Stomach (tissue), 9 donors: Measurements from ENCODE around the gene MED23. TPM values are rescaled to one million over a fixed set of nuclear protein-coding genes. Genes with fewer than 3 reads are reported as not detected.

Experiments
- DNase-seq, 2 donors: peaks; one replicate each; pipeline versions ENCODE4 v3.0.0 to v3.0.0-alpha.2; 2013 to 2019
- H3K27ac ChIP-seq, 5 donors: fragments of 200-600 bp in 4 of 5; sonication (generic) in 4 of 5; one replicate each; pipeline ENCODE4 v1.5.1; 2013 to 2019; ENCODE audit warnings: mild to moderate bottlenecking in 1 of 5, moderate library complexity in 1 of 5
- H3K27me3 ChIP-seq, 3 donors: fragments of 200-600 bp; sonication (generic); one replicate each; pipeline ENCODE4 v1.5.1; 2017 to 2019; ENCODE audit warnings: mixed run types in 1 of 3
- H3K36me3 ChIP-seq, 4 donors: fragments of 200-600 bp; sonication (generic); 1 replicate in 3 of 4; 2 replicates in 1 of 4; pipeline ENCODE4 v1.5.1; 2016 to 2019
- H3K4me1 ChIP-seq, 4 donors: fragments of 200-600 bp; sonication (generic); one replicate each; pipeline ENCODE4 v1.5.1; 2016 to 2019
- H3K4me3 ChIP-seq, 4 donors: fragments of 200-600 bp; sonication (generic) in 3 of 4; one replicate each; pipeline ENCODE4 v1.5.1; 2016 to 2019; ENCODE audit warnings: mild to moderate bottlenecking in 1 of 4
- H3K9me3 ChIP-seq, 4 donors: fragments of 200-600 bp; sonication (generic); one replicate each; pipeline ENCODE4 v1.5.1; 2016 to 2019
- CTCF ChIP-seq, 7 experiments: fragments of 450-650 bp in 4 of 7; fragments of 200-600 bp in 3 of 7; sonication (generic) in 3 of 7; IDR thresholded peaks; one replicate each; pipeline ENCODE4 v1.5.1; 2016 to 2019; ENCODE audit warnings: antibody characterized with exemption in 7 of 7, control low read depth in 2 of 7, mild to moderate bottlenecking in 1 of 7
- EP300 ChIP-seq: sonication (generic); formaldehyde crosslinking; IDR thresholded peaks from one replicate; pipeline ENCODE4 v1.6.1; 2017; ENCODE audit warnings: antibody characterized with exemption
- POLR2A ChIP-seq, 4 donors: fragments of 450-650 bp; IDR thresholded peaks; one replicate each; pipeline ENCODE4 v1.6.1; 2016; ENCODE audit warnings: antibody characterized with exemption in 4 of 4, control low read depth in 2 of 4, mild to moderate bottlenecking in 1 of 4, moderate library complexity in 1 of 4
- POLR2AphosphoS5 ChIP-seq, 3 donors: sonication (generic); formaldehyde crosslinking; IDR thresholded peaks; one replicate each; pipeline ENCODE4 v1.6.1; 2016; ENCODE audit warnings: antibody characterized with exemption in 3 of 3
- WGBS, 5 donors: extraction: QIAGEN DNeasy Blood & Tissue Kit in 3 of 5; methylation state at CpG; one replicate each; pipeline versions ENCODE4 v1.1.5 to v1.1.7; 2013 to 2018; 5-methylcytosine and 5-hydroxymethylcytosine counted together
- intact Hi-C: fragments of 100-400 bp; cut with DNase I; formaldehyde crosslinking; loops from one replicate; pipeline ENCODE4 v1.15.1; 2023; ENCODE audit warnings: low total_unique reads
- polyA plus RNA-seq, 3 donors: library from polyadenylated mRNA; stranded (reverse); fragments of 200-250 nt; gene quantifications; one replicate each; pipeline ENCODE4 v1.2.3, GENCODE V29; 2013
- total RNA-seq, 5 donors: library from RNA; depleted of rRNA; stranded (reverse); fragments of >200 nt; gene quantifications; one replicate each; pipeline versions ENCODE4 v1.1.0 to v1.2.3, GENCODE V29; 2014 to 2016
- donor health status: healthy with polysubstance abuse.
- donor health status: Bipolar disorder and iron deficiency.
- donor health status: healthy.

Gene MED23
- total and polyA plus RNA-seq, 8 donors = 4.0 to 107 (median 13.7) TPM

DNA sequence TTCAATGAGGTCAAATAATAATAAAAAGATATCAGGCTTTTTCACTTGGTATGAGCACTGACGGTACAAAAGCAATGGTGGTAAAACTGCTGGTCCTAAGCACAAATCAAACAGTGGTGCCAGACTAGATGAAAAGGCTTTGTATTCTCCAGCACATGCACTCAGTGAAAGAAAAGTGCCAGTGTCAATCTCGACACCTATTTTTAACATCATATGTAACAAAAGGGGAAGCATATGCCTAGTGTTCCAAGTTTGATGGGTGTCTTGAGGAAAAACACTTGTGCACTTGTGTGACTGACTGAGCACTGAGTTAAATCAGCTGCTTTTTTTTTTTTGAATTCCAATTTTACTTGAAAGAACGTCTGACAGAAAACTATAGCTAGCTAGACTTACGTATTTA, 27.3 kb downstream of the MED23 start:
- H3K4me1 ChIP-seq = no peaks in the 10 kb centered on the region
- H3K36me3 ChIP-seq = peaks cover 67 to 100% (median 100%) of the 10 kb centered on the region in 4 donors
- no peak for DNase-seq
- H3K9me3 ChIP-seq = no peaks in the 10 kb centered on the region
- TF ChIP-seq POLR2A (IDR thresholded peaks at IDR 0.05) = no peak
- no peak for TF ChIP-seq CTCF (IDR thresholded peaks at IDR 0.05)
- no peak for TF ChIP-seq EP300
- no peak for TF ChIP-seq POLR2AphosphoS5 (IDR thresholded peaks at IDR 0.05)
- WGBS, 5 donors = 81 to 91% (median 86%) methylated on average over 4 of the region's 4 CpGs
- intact Hi-C loops = no loop called here
- no peak overlapping the region for H3K4me3 ChIP-seq
- no peak overlapping the region for H3K27ac ChIP-seq
- H3K27me3 ChIP-seq = no peaks in the 10 kb centered on the region

- peaks cover 70 to 100% (median 100%) of the 10 kb centered on the region in 4 donors for H3K36me3 ChIP-seq
- DNase-seq = peak in 1 of 2 donors; percentile 16
- intact Hi-C loops = no loop called here
- WGBS, 5 donors = 90 to 97% (median 93%) methylated on average over 3 of the region's 3 CpGs
- H3K9me3 ChIP-seq = no peaks in the 10 kb centered on the region
- no peaks in the 10 kb centered on the region for H3K27me3 ChIP-seq
- no peak overlapping the region for H3K4me3 ChIP-seq
- no peak for TF ChIP-seq POLR2AphosphoS5 (IDR thresholded peaks at IDR 0.05)
- TF ChIP-seq CTCF (IDR thresholded peaks at IDR 0.05) = peak in 1 of 7 experiments; percentile 8
- TF ChIP-seq POLR2A (IDR thresholded peaks at IDR 0.05) = no peak
- no peaks in the 10 kb centered on the region for H3K4me1 ChIP-seq
- H3K27ac ChIP-seq = no peak overlapping the region
These were observed 30.6 kb downstream of the MED23 start for GRCh38 chr6:131597446-131597845.

- H3K9me3 ChIP-seq = no peaks in the 10 kb centered on the region
- no peaks in the 10 kb centered on the region for H3K27me3 ChIP-seq
- H3K4me3 ChIP-seq = no peak overlapping the region
- intact Hi-C loops = no loop called here
- no peak for DNase-seq
- H3K27ac ChIP-seq = no peak overlapping the region
- H3K36me3 ChIP-seq = peaks cover 72 to 100% (median 100%) of the 10 kb centered on the region in 4 donors
- 91 to 95% (median 94%) methylated on average over 11 of the region's 11 CpGs for WGBS, 5 donors
- H3K4me1 ChIP-seq = no peaks in the 10 kb centered on the region
- TF ChIP-seq EP300 (no peak), CTCF (IDR thresholded peaks at IDR 0.05) (no peak), POLR2A (IDR thresholded peaks at IDR 0.05) (no peak), POLR2AphosphoS5 (IDR thresholded peaks at IDR 0.05) (no peak)
These were observed 34.0 kb downstream of the MED23 start for GRCh38 chr6:131594074-131594473.

- TF ChIP-seq POLR2AphosphoS5 (IDR thresholded peaks at IDR 0.05) (no peak), CTCF (IDR thresholded peaks at IDR 0.05) (no peak), EP300 (no peak), POLR2A (IDR thresholded peaks at IDR 0.05) (no peak)
- no peak overlapping the region for H3K4me3 ChIP-seq
These were observed 35.1 kb downstream of the MED23 start for GRCh38 chr6:131592935-131593334.

More at GRCh38 chr6:131592935-131593334, 35.1 kb downstream of the MED23 start:
- Histone ChIP-seq H3K9me3 (no peaks in the 10 kb centered on the region), H3K4me1 (no peaks in the 10 kb centered on the region), H3K36me3 (peaks cover 74 to 100% (median 100%) of the 10 kb centered on the region in 4 donors), H3K27me3 (no peaks in the 10 kb centered on the region), H3K27ac (no peak overlapping the region)
- intact Hi-C loops = no loop called here
- 40 to 70% (median 49%) methylated on average over 2 of the region's 2 CpGs for WGBS, 5 donors
- no peak for DNase-seq
